Activated CD4-positive, CD25-positive, alpha-beta regulatory T cell treated with anti-CD3 and anti-CD28 coated beads, Interleukin-2, amount 50 U/mL, for 24 hours (primary cell): ENCODE results near the gene KATNAL2.

ENCODE experiments used
- ATAC-seq, 2 donors: fragments of 150-1000 bp; cut with Tn5 transposase; one replicate each; pipeline ENCODE4 v1.10.0; 2021; ENCODE audit warnings: mild to moderate bottlenecking in 1 of 2, moderate library complexity in 1 of 2

Gene KATNAL2

GRCh38 chr18:46917108-46917802 is at the start of gene KATNAL2, which contains the start of gene PIAS2:
Gene KATNAL2 (plus strand): TSS chr18:46917602. CDS start chr18:46946873, 29,271 bp downstream.
Gene PIAS2 (minus strand): TSS chr18:46917507. CDS start chr18:46917345, 162 bp downstream.
- peak; percentile 86 to 91 for ATAC-seq

- no peak for ATAC-seq
These were observed 49.1 kb upstream of the KATNAL2 start for GRCh38 chr18:46868169-46868921.

- ATAC-seq: no peak
These were observed 39.9 kb upstream of the KATNAL2 start for GRCh38 chr18:46877329-46877987.

GRCh38 chr18:46883180-46883579 is 34.2 kb upstream of the KATNAL2 start:
- ATAC-seq: no peak

- ATAC-seq: no peak
These were observed 30.5 kb upstream of the KATNAL2 start for GRCh38 chr18:46886893-46887292.

- no peak for ATAC-seq
These were observed 28.4 kb upstream of the KATNAL2 start for GRCh38 chr18:46888965-46889364.

- ATAC-seq: peak in 1 of 2 donors; percentile 41
These were observed 25.6 kb upstream of the KATNAL2 start for GRCh38 chr18:46891742-46892214.

GRCh38 chr18:46892842-46893241 is 24.6 kb upstream of the KATNAL2 start:
- ATAC-seq: no peak

- ATAC-seq: no peak
These were observed 24.0 kb upstream of the KATNAL2 start for GRCh38 chr18:46893360-46893759.

- no peak for ATAC-seq
These were observed 23.3 kb upstream of the KATNAL2 start for GRCh38 chr18:46894124-46894523.

GRCh38 chr18:46899274-46899948 is 18.0 kb upstream of the KATNAL2 start:
- no peak for ATAC-seq

- no peak for ATAC-seq
These were observed 14.0 kb upstream of the KATNAL2 start for GRCh38 chr18:46903406-46903805.

GRCh38 chr18:46909497-46909896 is 7.9 kb upstream of the KATNAL2 start:
- ATAC-seq: no peak

- no peak for ATAC-seq
These were observed 6.5 kb upstream of the KATNAL2 start for GRCh38 chr18:46910856-46911255.

GRCh38 chr18:46915800-46916550 is 1.4 kb upstream of the KATNAL2 start:
- no peak for ATAC-seq

- ATAC-seq: peak; percentile 36 to 39
These were observed 773 bp upstream of the KATNAL2 start for GRCh38 chr18:46916551-46917107.

- ATAC-seq: peak in 1 of 2 donors; percentile 4
These were observed 600 bp downstream of the KATNAL2 start for GRCh38 chr18:46917803-46918600.

- ATAC-seq: no peak
These were observed 2.7 kb downstream of the KATNAL2 start for GRCh38 chr18:46920067-46920466.

GRCh38 chr18:46920653-46921052 is 3.3 kb downstream of the KATNAL2 start:
- ATAC-seq: no peak

GRCh38 chr18:46939337-46939963 is 22.0 kb downstream of the KATNAL2 start:
- no peak for ATAC-seq
